ENCODE results near the gene RAP2A.

- TF ChIP-seq POLR2A (IDR thresholded peaks at IDR 0.05) (no peak), CTCF (IDR thresholded peaks at IDR 0.05) (no peak)
Measured at GRCh38 chr13:97464561-97464960, 30.6 kb downstream of the RAP2A start.

Measured in body of pancreas (tissue), 4 donors.